GM21723 (cell line): ENCODE results near the gene C3AR1.

Experiments used
- ATAC-seq: cut with Tn5 transposase; IDR thresholded peaks from one replicate; pipeline ENCODE4 v1.9.1; 2021; ENCODE audit warnings: mild to moderate bottlenecking, moderate library complexity; ENCODE audit not compliant: unreplicated experiment

Gene C3AR1

DNA sequence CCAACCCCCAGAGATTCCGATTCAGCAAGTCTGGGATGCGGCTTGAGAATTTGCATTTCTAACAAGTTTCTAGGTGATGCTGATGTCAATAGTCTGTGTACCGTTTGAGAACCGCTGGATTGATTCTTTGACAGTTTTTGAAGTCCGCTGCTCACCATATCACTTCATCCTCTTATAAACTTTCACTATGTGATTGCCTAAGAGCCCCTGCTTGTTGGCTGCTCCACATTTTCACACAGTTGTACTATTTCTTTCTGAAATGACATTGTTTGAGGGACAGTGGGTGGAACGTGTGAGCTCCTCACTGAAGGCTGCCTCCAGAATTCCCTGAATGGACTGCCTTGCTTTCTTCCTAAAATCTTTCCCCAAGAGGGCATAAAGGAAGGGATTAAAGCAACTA is 7.7 kb downstream of the C3AR1 start:
- no peak for ATAC-seq

DNA sequence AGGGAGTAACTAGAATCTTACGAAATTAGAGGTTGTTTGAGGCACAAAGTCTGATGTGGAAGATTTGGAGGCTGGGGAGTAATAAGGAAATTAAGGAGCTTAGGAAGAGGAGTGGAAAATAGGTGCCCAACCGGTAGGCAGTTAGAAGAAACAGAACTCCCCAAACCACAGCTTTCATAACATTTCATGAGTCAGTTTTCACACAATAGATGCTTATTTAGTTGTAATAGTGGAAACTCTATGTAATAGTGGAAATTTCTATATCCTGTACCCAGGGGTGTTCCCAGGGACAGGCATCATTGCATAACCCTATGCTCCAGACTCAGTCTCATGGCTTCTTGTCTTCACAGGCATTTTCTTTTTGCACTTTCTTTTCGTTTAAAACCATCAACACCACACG is 8.3 kb downstream of the C3AR1 start:
- ATAC-seq, result no peak

DNA sequence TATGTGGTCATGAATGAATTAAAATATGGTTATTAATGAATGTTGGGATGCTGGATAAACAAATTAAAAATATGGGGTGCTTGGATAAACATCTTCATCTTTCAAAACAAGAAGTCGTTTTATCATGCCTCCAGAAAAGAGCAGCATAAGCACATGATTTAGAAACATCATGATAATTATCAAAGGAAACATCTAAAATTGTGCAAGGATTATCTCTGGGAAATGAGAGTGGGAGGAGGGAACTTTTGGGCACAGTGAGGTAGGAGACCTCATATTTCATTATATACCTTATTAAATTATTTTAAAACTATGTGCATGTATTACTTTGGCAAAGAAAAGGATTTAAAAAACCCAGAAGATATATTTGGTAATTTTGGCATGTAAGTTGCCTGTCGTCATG is 8.9 kb downstream of the C3AR1 start:
- ATAC-seq, result no peak

DNA sequence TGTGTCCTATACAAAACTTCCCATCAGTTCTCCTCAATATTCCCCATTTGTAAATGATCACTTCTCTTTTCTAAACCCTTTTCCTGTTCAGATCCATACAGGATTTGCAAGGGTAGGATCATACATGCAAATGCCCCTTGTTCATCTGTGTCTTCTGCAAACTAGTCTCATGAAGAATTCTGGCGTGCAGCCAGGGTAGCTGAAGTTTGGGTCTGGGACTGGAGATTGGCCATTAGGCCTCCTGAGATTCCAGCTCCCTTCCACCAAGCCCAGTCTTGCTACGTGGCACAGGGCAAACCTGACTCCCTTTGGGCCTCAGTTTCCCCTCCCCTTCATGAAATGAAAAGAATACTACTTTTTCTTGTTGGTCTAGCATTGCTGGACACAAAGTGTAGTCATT is 11.3 kb downstream of the C3AR1 start:
- ATAC-seq, result no peak

DNA sequence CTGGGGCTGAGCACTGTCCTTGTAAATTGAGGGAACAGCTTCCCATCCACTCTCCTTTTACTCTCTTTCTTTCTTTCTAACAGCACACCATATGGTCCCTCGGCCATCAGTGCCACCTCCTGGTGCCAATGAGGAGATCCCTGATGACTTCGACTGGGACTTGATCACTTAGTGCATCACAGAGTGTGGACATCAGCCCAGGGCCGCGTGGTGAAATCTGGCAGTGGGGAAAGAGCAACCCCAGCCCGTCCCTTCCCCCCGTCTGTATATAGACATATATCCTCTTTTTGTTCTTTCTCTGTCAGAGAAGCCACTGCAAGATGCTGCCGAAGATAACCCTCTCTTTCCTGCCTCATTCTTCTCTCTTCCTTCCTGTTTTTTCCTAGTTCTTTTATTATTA is 13.5 kb downstream of the C3AR1 start:
- ATAC-seq, result no peak

DNA sequence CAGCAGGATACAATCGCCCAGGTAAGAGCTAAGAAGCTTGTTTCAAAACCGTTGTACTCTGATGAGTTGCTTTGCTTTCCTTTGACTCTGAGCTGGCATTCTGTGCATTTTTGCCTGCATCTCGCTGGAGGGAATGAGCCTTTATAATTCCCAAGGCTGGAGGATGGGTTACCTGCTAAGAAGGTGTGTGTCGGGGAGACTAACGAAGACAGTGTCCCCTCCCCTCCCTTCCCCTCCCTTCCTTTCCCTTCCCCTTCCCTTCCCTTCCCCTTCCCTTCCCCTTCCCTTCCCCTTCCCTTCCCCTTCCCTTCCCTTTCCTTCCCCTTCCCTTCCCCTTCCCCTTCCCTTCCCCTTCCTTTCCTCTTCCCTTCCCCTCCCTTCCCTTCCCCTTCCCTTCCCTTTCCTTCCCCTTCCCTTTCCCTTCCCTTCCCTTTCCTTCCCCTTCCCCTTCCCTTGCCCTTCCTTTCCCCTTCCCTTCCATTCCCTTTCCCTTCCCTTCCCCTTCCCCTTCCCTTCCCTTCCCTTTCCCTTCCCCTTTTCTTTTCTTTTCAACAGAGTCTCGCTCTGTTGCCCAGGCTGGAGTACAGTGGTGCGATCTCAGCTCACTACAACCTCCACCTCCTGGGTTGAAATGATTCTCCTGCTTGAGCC is 15.4 kb downstream of the C3AR1 start:
- ATAC-seq, result no peak

DNA sequence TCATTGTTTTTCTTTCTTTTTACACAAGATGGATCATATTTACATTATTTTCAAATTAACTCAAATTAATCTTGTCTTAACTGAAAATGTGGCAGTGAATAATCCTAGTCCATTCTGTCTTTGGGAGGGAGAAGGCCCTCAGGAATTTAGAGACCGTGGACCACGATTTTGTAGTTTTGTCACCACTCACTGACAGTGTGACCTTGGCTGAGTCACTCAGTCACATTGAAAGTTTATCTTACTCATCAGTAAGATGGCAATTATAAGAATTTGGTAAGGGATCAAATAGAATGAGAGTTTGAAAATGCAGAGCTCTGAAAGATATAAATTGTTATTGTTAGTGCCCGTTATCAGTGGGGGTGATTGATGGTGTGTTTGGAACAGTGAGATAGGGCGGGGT is 17.3 kb downstream of the C3AR1 start:
- no peak for ATAC-seq

DNA sequence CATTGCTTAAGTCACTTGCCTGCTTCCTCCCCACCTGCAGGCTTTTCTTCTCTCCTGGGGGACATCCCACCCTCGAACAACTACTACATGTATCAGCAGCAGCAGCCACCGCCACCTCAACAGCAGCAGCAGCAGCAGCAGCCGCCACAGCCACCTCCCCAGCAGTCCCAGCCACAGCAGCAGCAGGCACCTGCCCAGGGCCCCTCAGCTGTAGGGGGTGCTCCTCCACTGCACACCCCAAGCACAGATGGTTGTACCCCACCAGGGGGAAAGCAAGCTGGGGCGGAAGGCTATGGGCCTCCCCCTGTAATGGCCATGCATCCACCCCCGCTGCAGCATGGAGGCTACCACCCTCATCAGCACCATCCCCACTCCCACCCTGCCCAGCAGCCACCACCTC is 18.3 kb downstream of the C3AR1 start:
- ATAC-seq, result no peak

DNA sequence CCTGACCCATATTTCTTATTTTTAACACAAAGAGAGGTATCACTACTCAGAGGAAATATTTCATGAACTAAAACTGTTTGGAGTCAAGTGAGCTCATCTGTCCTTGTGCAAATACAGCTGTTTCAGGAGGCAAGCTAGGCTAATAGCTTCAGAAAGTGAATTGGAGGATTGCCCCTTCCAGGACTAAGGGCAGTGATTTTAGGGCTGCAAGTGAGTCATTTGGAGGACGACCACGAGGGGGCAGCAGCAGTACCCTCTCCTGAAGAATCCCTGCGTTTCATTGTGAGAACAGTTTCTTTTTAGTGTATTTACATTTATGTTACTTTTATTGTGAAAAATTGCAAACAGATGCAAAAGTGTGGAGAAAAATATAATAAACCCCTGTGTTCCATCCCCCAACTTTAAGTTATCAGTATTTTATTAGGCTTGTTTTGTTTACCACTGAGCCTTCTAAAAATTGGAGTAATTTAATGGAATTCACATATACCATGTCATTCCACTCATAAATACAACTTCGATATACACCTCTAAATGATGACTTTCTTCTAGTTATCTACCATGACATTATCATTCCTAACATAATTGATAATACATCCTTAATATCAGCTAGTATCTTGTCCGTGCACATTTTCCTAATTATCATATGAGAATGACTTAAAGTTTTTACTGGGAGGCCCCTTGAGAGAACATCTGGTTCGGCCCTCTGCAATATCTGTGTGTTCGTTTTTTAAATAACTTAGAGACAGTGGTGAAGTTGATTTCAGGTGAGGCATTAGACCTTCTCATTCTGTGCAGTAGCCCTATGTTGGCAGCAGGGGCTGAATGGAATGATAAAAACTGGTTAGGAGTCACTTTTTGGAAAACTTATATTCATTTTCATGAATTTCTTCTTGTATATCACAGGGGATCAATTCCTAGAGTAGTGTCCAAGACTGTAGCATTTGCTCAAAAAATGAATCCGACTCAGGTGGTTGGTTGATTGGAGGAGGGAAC is 19.9 kb downstream of the C3AR1 start:
- ATAC-seq, result no peak

DNA sequence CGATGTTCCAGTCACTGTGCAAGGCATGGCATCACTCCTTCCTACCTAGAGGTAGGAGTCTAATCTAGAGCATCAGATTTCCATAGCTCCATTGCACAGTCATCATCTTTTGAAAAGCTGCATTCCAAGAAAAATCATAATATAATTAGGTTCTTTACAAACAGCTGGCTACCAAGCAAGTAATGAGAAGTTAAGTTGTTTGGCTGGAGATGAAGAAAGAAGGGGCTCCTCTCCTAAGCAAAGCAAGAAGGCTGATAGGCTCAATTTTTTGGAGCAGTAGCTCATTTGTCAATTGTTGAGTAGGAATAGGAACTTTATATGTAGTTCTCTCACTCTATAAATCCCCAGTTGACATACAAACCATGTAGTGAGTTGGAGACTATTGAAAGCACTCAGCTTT is 25.4 kb downstream of the C3AR1 start:
- no peak for ATAC-seq

DNA sequence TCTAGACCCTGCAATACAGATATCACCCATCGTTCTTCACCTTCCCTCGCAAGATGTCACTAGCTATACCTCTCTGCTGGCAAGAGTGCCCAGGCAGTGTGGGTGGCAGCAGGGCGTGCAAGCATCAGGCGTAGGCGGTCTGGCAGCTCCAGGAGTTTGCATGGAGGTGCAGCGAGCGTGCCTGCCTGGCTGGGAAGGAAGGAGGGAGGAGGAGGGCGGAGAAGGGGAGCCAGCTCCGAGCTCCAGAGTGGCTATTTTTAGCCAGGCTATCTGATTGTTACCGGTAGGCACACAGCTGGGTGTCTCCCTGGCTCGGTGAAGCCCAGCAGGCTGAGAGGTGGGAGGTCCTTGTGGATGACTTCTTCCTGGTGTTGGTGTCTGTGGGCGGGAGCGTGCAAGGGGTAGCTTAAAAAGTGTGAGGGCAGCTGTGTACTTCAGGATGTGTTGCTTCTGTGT is 27.5 kb downstream of the C3AR1 start:
- ATAC-seq, result no peak

DNA sequence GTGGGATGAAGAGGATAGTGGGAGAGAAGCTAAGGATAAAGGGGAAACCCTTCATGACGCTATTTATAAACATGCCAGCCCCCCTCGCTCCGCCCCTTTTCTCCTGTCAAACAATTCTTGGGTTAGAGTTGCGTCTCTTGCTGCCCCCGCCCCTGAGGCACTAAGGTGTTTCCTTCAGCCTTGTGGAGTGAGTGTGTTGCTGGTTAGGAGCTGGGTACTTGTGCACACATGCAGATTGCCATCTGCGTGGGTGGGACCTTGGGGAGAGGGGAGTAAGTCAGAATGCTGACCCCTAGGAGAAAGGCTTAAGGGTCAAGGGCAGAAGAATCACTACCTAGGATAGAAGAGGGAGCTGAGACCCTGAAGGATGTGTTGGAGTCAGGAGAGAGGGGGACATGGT is 28.2 kb downstream of the C3AR1 start:
- no peak for ATAC-seq

DNA sequence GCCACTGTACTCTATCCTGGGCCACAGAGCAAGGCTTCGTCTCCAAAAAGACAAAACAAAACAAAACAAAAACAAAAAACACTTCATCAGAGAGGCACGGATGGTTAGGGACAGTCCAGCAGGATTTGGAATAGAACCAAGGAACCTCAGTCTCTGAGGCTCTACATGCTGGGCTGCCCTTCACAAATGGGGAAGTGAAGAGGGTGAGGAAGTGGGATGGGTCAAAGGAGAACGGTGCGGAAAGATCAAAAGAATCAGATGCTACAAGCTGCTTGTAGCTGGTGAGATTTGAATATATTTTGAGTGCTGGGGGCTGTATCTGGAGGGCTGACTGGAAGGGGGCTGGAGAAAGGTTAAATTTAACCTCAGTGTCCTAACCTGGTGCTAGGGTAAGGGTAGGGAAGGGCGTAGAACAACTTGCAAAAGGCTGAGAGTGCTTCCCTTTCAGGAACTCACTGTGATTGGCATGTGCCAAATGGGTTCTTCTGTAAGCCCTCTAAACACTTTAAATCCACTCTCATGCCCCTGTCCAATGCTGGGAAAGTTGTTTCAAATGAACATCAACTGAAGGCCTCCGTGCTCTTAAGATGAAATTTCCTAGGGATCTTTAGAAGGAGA is 29.0 kb downstream of the C3AR1 start:
- no peak for ATAC-seq

DNA sequence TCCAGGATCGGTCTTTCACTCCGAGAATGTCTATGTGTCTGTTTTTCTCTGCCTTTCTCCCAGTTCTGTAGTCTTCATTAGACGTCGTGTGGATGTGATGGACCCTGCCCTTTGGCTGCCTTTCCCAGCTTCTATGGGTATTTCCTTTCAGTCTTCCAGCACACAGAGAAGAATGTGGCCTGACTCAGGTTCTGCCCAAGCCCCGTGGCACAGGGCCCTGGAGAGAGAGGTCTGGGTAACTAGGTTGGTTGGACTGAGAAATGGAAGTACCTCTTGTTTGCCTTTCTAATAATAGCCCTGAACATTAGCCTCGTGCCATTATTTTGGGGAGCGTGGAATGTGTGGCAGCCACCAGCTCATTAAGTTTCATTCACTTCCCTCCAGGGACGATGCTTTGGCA is 29.8 kb downstream of the C3AR1 start:
- ATAC-seq, result no peak

DNA sequence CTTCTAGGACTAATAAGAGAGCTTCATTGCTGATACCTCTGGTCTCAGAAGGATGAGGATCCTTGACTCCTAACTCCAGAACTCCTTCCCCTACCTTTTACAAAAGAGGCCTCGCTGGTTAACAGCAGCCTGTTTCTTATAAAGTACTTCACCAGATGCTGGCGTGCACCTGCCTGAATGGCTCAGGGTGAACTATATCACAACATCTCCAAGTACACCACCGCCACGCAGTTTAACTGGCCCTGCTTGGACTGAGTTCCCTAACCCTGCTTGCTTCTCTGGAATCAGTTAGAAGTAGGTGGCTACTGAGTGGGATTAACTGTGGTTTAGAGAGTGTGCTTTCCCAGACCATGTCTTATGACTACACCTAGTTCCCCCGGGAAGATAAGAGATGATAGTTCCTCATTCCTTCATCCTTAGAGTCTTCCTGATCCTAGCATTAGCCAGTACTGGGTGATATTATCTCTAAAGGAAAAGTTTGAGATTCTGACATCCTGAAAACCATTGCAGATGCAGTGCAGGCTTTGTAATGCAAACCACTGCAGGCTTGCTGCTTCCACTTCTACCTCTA is 30.6 kb downstream of the C3AR1 start:
- no peak for ATAC-seq

DNA sequence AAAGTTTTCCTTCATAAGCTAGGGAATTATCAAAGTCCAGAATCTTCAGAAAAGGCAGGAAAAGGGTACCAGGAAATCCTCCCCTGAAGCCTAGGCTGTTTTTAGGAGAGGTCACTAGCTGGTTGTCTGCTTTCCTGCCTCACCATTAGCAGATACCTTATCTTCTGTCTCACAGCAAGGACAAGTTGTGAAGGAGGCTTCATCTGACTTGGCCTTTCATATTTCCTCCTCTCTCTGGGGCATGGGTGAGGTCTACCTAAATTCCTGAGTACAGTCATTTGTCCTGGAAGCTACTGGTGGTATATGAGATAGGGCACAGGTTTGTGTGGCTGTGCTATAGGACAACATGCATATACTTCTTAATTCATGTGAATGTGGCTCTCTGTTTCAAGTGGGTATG is 31.4 kb downstream of the C3AR1 start:
- ATAC-seq, result no peak

DNA sequence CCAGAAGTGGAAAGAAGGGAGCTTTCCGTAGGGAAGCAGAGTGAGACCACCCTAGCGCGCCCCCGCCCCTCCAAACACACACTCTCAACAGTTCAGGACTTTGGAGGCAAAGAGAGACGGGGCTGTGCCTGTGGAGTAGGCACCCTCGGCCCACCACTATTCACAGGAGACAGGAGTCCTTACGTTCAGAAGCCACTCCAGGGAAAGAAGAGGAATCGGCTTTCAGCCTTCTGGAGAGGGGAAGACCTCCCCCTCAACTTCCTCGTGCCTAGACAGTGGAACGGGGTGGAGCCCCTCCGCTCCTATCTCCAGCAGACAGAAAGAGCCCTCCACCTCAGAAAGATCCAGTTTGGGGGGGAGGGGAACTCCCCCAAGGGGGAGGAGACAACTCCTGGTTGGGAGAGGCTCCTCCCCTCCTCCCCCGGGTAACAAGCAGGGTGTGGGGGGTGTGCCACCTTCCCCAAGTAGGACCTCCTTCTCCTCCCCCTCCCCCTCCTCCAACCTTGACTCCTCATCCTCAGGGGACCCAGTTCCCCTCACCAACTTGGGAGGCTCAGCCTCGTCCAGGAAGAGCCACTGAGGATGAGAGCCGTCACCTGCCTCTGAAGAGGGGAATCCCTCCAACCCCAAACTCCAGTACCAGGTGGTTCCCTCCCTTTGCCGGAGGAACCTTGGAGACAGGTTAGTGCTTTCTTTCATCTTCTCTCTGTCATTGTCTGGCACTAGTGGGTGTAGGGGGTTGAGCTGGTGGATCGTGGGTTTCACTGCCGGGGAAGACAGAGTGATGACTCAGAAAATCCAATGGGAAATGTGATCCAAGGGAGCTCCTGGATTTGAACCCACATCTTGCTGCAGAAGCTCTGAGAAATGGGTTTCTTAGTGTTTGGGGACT is 32.8 kb downstream of the C3AR1 start:
- ATAC-seq, result peak; percentile 25

DNA sequence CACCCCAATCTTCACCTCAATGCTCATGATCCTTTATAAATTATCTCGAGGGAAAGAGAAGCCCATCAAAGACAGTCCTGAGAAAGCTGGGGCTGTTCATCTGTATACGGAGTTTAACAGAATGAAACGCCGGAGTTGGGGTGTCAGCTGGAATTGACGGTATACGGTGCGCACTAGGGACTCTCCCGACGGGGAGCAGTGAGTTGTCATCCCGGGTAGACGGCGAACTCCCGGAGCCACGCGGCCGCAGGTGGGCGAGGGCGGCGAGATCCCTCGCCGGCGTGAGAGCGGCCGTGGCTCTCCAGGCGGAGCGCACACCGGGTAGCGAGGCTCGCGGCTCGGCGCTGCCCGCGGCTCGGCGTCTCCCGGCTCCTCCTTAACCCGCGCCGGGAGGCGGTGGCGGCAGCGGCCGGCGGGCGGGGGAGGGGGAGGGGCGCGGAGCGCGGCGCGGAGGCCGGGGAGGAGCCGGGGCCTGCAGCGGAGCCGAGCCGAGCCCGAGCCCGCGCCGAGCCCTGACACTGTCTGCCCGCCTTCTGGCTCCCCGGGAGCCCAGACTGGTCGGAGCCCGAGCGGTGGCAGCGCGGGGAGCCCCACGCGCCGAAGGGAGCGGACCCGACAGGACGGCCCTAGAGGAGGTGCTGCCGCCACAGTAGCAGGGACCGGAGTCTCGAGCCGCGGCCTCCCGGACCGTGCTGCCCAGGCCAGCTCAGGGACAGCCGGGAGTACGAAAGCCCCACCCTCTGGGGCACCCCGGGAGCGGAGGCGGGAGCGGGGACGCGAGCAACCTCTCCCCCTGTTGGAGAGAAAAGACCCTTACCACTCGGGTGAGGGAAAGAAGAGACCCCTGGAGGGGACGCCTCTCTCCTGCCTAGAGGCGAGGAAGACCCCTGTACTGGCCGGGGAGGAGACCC is 33.7 kb downstream of the C3AR1 start, which contains the start of gene FOXJ2:
TSS of gene FOXJ2 (plus strand) at position 475 of the 911 bp plus-strand sequence. CDS start 7,117 bp downstream, outside the sequence.
- peak; percentile 70 for ATAC-seq

DNA sequence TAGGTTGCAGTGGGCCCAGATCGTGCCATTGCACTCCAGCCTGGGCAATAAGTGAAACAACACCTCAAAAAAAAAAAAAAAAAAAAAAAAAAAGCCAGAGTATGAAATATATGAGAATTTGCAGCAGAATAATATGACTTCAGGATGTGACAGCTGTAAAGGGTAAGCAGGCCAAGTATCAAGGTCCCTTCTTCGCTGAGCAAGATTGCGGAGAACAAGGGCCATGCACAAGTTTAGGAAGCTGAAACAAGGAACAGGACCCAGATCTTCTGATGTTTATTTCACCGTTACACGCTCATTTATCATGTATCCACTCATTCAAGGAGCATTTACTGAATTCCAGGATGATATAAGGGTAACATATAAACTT is 34.3 kb downstream of the C3AR1 start:
- ATAC-seq, result no peak
